Measurements from ENCODE around the gene TMEM178B.

GRCh38 chr7:141151746-141152145, 77.9 kb downstream of the TMEM178B start:
- no peak for TF ChIP-seq HDAC6 (IDR thresholded peaks at IDR 0.05; ENCODE audit: unreplicated experiment)
- no peak for TF ChIP-seq ELK1 (IDR thresholded peaks at IDR 0.05; ENCODE audit: low read depth, low read length)
- no peak for TF ChIP-seq SMC3 (IDR thresholded peaks at IDR 0.05; ENCODE audit: borderline replicate concordance, low read length)
- no peak for TF ChIP-seq PAX5 (IDR thresholded peaks at IDR 0.05; ENCODE audit: borderline replicate concordance, low read depth, low read length)
- TF ChIP-seq SKIL (IDR thresholded peaks at IDR 0.05; ENCODE audit: low read depth, poor library complexity, severe bottlenecking): no peak
- no peak for TF ChIP-seq SRF (IDR thresholded peaks at IDR 0.05; ENCODE audit: low read depth in 2 of 2, low read length in 2 of 2)
- TF ChIP-seq CTCF (IDR thresholded peaks at IDR 0.05 in 2 of 3, conservative IDR thresholded peaks at IDR 0.05 in 1 of 3; ENCODE audit: control insufficient read depth in 2 of 3, extremely low read depth in 1 of 3, insufficient read depth in 1 of 3, low read depth in 3 of 3, low read length in 3 of 3): no peak
- TF ChIP-seq ASH2L (IDR thresholded peaks at IDR 0.05; ENCODE audit: borderline replicate concordance, low read depth): no peak
- TF ChIP-seq POLR2AphosphoS2 (IDR thresholded peaks at IDR 0.05; ENCODE audit: low read depth, low read length): no peak

Measured in GM12878 (cell line).